GM23338 (cell line): Measurements from ENCODE around the gene CFAP77.

Experiments
- EZH2 ChIP-seq: fragments of 200-600 bp; sonication (generic); IDR thresholded peaks from one replicate; pipeline ENCODE4 v1.8.0; 2017; ENCODE audit warnings: antibody characterized with exemption, mild to moderate bottlenecking, low read depth; ENCODE audit not compliant: unreplicated experiment
- EZH2phosphoT487 ChIP-seq: fragments of 200-600 bp; sonication (generic); IDR thresholded peaks from one replicate; pipeline ENCODE4 v1.8.1; 2018; ENCODE audit warnings: antibody characterized with exemption; ENCODE audit not compliant: unreplicated experiment
- JUNB ChIP-seq: IDR thresholded peaks from one replicate; pipeline ENCODE4 v1.6.1; 2016; ENCODE audit warnings: antibody characterized with exemption; ENCODE audit not compliant: unreplicated experiment
- NANOG ChIP-seq: IDR thresholded peaks from 2 replicates; pipeline ENCODE4 v1.6.1; 2016; ENCODE audit warnings: antibody characterized with exemption, borderline replicate concordance
- POLR2AphosphoS5 ChIP-seq: IDR thresholded peaks from 2 replicates; pipeline ENCODE4 v1.6.1; 2016; ENCODE audit warnings: antibody characterized with exemption, low read depth
- STAT1 ChIP-seq: IDR thresholded peaks from one replicate; pipeline ENCODE4 v1.6.1; 2016; ENCODE audit warnings: antibody characterized with exemption; ENCODE audit not compliant: unreplicated experiment
- TF ChIP-seq, protein P1 (sequence below), 2 experiments: fragments of 200-600 bp in 1 of 2; sonication (generic) in 1 of 2; conservative IDR thresholded peaks; 2 replicates each; pipeline versions ENCODE4 v1.5.1 to v1.6.1; 2016 to 2017; ENCODE audit warnings: antibody characterized with exemption in 2 of 2, low read depth in 2 of 2, mild to moderate bottlenecking in 2 of 2, moderate library complexity in 1 of 2
- TF ChIP-seq, protein P2 (sequence below): fragments of 250-450 bp; sonication (Bioruptor Pico); IDR thresholded peaks from 2 replicates; pipeline ENCODE4 v1.5.0; 2020; ENCODE audit warnings: mild to moderate bottlenecking, moderate library complexity
- TF ChIP-seq, protein P3 (sequence below): IDR thresholded peaks from one replicate; pipeline ENCODE4 v1.6.1; 2018; ENCODE audit warnings: antibody characterized with exemption; ENCODE audit not compliant: unreplicated experiment
- TF ChIP-seq, protein P4 (sequence below): IDR thresholded peaks from 2 replicates; pipeline ENCODE4 v1.6.1; 2016; ENCODE audit warnings: antibody characterized with exemption

DNA sequence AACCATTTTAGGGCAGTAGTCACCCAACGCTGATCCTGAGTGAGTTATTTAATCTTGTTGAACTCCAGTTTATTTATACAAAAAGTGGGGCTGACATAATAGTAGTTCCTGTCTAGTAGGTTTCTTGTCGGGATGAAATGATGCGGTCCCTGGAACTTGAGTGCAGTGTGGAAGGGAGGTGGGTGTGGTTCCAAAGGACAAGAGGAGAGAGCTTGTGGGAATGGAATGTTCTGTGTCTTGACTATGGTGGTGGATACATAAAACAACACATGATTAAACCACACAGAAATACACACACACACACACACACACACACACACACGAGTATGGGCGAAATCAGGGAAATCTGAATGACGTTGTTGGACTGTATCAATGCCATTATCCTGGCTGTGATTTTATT lies 106.3 kb downstream of the CFAP77 start:
- TF ChIP-seq, protein P1, sequence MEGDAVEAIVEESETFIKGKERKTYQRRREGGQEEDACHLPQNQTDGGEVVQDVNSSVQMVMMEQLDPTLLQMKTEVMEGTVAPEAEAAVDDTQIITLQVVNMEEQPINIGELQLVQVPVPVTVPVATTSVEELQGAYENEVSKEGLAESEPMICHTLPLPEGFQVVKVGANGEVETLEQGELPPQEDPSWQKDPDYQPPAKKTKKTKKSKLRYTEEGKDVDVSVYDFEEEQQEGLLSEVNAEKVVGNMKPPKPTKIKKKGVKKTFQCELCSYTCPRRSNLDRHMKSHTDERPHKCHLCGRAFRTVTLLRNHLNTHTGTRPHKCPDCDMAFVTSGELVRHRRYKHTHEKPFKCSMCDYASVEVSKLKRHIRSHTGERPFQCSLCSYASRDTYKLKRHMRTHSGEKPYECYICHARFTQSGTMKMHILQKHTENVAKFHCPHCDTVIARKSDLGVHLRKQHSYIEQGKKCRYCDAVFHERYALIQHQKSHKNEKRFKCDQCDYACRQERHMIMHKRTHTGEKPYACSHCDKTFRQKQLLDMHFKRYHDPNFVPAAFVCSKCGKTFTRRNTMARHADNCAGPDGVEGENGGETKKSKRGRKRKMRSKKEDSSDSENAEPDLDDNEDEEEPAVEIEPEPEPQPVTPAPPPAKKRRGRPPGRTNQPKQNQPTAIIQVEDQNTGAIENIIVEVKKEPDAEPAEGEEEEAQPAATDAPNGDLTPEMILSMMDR (conservative IDR thresholded peaks at IDR 0.05; ENCODE audit: low read depth in 2 of 2) = no peak
- TF ChIP-seq POLR2AphosphoS5 (no peak), EZH2phosphoT487 (no peak), EZH2 (no peak), NANOG (no peak), JUNB (no peak), STAT1 (no peak)
- TF ChIP-seq, protein P2, sequence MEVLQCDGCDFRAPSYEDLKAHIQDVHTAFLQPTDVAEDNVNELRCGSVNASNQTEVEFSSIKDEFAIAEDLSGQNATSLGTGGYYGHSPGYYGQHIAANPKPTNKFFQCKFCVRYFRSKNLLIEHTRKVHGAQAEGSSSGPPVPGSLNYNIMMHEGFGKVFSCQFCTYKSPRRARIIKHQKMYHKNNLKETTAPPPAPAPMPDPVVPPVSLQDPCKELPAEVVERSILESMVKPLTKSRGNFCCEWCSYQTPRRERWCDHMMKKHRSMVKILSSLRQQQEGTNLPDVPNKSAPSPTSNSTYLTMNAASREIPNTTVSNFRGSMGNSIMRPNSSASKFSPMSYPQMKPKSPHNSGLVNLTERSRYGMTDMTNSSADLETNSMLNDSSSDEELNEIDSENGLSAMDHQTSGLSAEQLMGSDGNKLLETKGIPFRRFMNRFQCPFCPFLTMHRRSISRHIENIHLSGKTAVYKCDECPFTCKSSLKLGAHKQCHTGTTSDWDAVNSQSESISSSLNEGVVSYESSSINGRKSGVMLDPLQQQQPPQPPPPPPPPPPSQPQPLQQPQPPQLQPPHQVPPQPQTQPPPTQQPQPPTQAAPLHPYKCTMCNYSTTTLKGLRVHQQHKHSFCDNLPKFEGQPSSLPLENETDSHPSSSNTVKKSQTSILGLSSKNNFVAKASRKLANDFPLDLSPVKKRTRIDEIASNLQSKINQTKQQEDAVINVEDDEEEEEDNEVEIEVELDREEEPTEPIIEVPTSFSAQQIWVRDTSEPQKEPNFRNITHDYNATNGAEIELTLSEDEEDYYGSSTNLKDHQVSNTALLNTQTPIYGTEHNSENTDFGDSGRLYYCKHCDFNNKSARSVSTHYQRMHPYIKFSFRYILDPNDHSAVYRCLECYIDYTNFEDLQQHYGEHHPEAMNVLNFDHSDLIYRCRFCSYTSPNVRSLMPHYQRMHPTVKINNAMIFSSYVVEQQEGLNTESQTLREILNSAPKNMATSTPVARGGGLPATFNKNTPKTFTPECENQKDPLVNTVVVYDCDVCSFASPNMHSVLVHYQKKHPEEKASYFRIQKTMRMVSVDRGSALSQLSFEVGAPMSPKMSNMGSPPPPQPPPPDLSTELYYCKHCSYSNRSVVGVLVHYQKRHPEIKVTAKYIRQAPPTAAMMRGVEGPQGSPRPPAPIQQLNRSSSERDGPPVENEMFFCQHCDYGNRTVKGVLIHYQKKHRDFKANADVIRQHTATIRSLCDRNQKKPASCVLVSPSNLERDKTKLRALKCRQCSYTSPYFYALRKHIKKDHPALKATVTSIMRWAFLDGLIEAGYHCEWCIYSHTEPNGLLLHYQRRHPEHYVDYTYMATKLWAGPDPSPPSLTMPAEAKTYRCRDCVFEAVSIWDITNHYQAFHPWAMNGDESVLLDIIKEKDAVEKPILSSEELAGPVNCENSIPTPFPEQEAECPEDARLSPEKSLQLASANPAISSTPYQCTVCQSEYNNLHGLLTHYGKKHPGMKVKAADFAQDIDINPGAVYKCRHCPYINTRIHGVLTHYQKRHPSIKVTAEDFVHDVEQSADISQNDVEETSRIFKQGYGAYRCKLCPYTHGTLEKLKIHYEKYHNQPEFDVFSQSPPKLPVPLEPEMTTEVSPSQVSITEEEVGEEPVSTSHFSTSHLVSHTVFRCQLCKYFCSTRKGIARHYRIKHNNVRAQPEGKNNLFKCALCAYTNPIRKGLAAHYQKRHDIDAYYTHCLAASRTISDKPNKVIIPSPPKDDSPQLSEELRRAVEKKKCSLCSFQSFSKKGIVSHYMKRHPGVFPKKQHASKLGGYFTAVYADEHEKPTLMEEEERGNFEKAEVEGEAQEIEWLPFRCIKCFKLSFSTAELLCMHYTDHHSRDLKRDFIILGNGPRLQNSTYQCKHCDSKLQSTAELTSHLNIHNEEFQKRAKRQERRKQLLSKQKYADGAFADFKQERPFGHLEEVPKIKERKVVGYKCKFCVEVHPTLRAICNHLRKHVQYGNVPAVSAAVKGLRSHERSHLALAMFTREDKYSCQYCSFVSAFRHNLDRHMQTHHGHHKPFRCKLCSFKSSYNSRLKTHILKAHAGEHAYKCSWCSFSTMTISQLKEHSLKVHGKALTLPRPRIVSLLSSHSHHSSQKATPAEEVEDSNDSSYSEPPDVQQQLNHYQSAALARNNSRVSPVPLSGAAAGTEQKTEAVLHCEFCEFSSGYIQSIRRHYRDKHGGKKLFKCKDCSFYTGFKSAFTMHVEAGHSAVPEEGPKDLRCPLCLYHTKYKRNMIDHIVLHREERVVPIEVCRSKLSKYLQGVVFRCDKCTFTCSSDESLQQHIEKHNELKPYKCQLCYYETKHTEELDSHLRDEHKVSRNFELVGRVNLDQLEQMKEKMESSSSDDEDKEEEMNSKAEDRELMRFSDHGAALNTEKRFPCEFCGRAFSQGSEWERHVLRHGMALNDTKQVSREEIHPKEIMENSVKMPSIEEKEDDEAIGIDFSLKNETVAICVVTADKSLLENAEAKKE (CRISPR knock-in tag) = no peak
- TF ChIP-seq, protein P3, sequence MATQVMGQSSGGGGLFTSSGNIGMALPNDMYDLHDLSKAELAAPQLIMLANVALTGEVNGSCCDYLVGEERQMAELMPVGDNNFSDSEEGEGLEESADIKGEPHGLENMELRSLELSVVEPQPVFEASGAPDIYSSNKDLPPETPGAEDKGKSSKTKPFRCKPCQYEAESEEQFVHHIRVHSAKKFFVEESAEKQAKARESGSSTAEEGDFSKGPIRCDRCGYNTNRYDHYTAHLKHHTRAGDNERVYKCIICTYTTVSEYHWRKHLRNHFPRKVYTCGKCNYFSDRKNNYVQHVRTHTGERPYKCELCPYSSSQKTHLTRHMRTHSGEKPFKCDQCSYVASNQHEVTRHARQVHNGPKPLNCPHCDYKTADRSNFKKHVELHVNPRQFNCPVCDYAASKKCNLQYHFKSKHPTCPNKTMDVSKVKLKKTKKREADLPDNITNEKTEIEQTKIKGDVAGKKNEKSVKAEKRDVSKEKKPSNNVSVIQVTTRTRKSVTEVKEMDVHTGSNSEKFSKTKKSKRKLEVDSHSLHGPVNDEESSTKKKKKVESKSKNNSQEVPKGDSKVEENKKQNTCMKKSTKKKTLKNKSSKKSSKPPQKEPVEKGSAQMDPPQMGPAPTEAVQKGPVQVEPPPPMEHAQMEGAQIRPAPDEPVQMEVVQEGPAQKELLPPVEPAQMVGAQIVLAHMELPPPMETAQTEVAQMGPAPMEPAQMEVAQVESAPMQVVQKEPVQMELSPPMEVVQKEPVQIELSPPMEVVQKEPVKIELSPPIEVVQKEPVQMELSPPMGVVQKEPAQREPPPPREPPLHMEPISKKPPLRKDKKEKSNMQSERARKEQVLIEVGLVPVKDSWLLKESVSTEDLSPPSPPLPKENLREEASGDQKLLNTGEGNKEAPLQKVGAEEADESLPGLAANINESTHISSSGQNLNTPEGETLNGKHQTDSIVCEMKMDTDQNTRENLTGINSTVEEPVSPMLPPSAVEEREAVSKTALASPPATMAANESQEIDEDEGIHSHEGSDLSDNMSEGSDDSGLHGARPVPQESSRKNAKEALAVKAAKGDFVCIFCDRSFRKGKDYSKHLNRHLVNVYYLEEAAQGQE = no peak
- TF ChIP-seq, protein P4, sequence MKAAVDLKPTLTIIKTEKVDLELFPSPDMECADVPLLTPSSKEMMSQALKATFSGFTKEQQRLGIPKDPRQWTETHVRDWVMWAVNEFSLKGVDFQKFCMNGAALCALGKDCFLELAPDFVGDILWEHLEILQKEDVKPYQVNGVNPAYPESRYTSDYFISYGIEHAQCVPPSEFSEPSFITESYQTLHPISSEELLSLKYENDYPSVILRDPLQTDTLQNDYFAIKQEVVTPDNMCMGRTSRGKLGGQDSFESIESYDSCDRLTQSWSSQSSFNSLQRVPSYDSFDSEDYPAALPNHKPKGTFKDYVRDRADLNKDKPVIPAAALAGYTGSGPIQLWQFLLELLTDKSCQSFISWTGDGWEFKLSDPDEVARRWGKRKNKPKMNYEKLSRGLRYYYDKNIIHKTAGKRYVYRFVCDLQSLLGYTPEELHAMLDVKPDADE = no peak
